Measurements from ENCODE around the gene FAM25G.

GRCh38 chr10:47450442-47450841, 41.1 kb downstream of the FAM25G start:
- TF ChIP-seq CTCF (IDR thresholded peaks at IDR 0.05; ENCODE audit: low read length), result no peak
- TF ChIP-seq EZH2 (optimal IDR thresholded peaks at IDR 0.05; ENCODE audit: low read depth, low read length), result no peak
- no peak for TF ChIP-seq EZH2phosphoT487 (IDR thresholded peaks at IDR 0.05; ENCODE audit: low read length)
